SK-N-SH (cell line): ENCODE measurements around the gene MIA. TPM values are rescaled to one million over a fixed set of nuclear protein-coding genes. Genes with fewer than 3 reads are reported as not detected.
A peak's percentile ranks its signal among the peaks of the same experiment; 100 is the strongest.

Experiments used
- CTCF ChIA-PET: fragments of 300-600, 350-600 bp; formaldehyde crosslinking; extraction: SDS; loops from one replicate; lab custom pipeline; 2021; lab: Yijun Ruan, JAX
- POLR2A ChIA-PET: fragments of 350-600 bp; sonication (Branson Sonifier 250); formaldehyde crosslinking; extraction: SDS; loops from one replicate; lab custom pipeline; 2020; ENCODE audit warnings: antibody characterized with exemption, inconsistent platforms; lab: Yijun Ruan, JAX
- DNase-seq: peaks from one replicate; pipeline ENCODE4 v3.0.0; 2012
- H2AFZ ChIP-seq: fragments of 200-600 bp; sonication (generic); 2 replicates; pipeline ENCODE4 v1.8.1; 2016; ENCODE audit warnings: antibody characterized with exemption, mild to moderate bottlenecking, low read depth
- H3F3A ChIP-seq: fragments of 200-600 bp; sonication (generic); replicated peaks from 2 replicates; pipeline ENCODE3; 2016; ENCODE audit warnings: antibody characterized with exemption, mild to moderate bottlenecking; ENCODE audit not compliant: insufficient read depth
- H3K27ac ChIP-seq, 2 experiments: fragments of 200-500 bp in 1 of 2; fragments of 200-600 bp in 1 of 2; sonication (Bioruptor generic) in 1 of 2; sonication (generic), shearing (Covaris generic) in 1 of 2; 2 replicates each; pipeline versions ENCODE4 v1.5.1 to v1.6.1; 2014 to 2016; ENCODE audit warnings: low read depth in 2 of 2, inconsistent platforms in 1 of 2, low read length in 1 of 2, mild to moderate bottlenecking in 1 of 2, mixed read lengths in 1 of 2
- H3K27me3 ChIP-seq: fragments of 200-600 bp; sonication (generic), shearing (Covaris generic); 2 replicates; pipeline ENCODE4 v1.6.1; 2016; ENCODE audit warnings: mixed run types; ENCODE audit not compliant: insufficient read depth
- H3K36me3 ChIP-seq, 2 experiments: fragments of 200-500 bp in 1 of 2; fragments of 200-600 bp in 1 of 2; sonication (Bioruptor generic) in 1 of 2; sonication (generic) in 1 of 2; replicated peaks in 1 of 2; 2 replicates each; pipeline versions ENCODE3 to v1.5.1; 2014 to 2016; ENCODE audit warnings: low read length in 1 of 2, mild to moderate bottlenecking in 1 of 2; ENCODE audit not compliant: insufficient read depth in 2 of 2, control insufficient read depth in 1 of 2
- H3K4me1 ChIP-seq, 2 experiments: fragments of 200-500 bp in 1 of 2; fragments of 200-600 bp in 1 of 2; sonication (Bioruptor generic) in 1 of 2; sonication (generic), shearing (Covaris generic) in 1 of 2; 2 replicates each; pipeline versions ENCODE4 v1.5.1 to v1.6.1; 2014 to 2016; ENCODE audit warnings: low read depth in 1 of 2, low read length in 1 of 2, mixed run types in 1 of 2; ENCODE audit not compliant: insufficient read depth in 2 of 2, control insufficient read depth in 1 of 2
- H3K4me2 ChIP-seq: fragments of 200-600 bp; sonication (generic), shearing (Covaris generic); 2 replicates; pipeline ENCODE4 v1.6.1; 2017; ENCODE audit warnings: mixed run types
- H3K4me3 ChIP-seq, 2 experiments: fragments of 200-500 bp in 1 of 2; fragments of 200-600 bp in 1 of 2; sonication (Bioruptor generic) in 1 of 2; sonication (generic), shearing (Covaris generic) in 1 of 2; 2 replicates each; pipeline versions ENCODE4 v1.5.1 to v1.8.1; 2014 to 2016; ENCODE audit warnings: low read depth in 2 of 2, inconsistent platforms in 1 of 2, low read length in 1 of 2, mild to moderate bottlenecking in 1 of 2, mixed read lengths in 1 of 2, moderate library complexity in 1 of 2
- H3K79me2 ChIP-seq: fragments of 200-600 bp; sonication (generic); 2 replicates; pipeline ENCODE4 v1.8.1; 2017; ENCODE audit warnings: mild to moderate bottlenecking; ENCODE audit not compliant: insufficient read depth
- H3K9ac ChIP-seq: fragments of 200-600 bp; sonication (generic); 2 replicates; pipeline ENCODE4 v1.6.1; 2017; ENCODE audit warnings: mixed run types
- H3K9me2 ChIP-seq: fragments of 200-600 bp; sonication (generic); 2 replicates; pipeline ENCODE4 v1.6.1; 2017; ENCODE audit warnings: mixed run types
- H3K9me3 ChIP-seq: fragments of 200-600 bp; sonication (generic); 2 replicates; pipeline ENCODE4 v1.6.1; 2017; ENCODE audit warnings: mixed run types, mild to moderate bottlenecking, moderate library complexity
- H4K20me1 ChIP-seq: fragments of 200-600 bp; sonication (generic); 2 replicates; pipeline ENCODE4 v1.6.1; 2017; ENCODE audit warnings: mild to moderate bottlenecking, mixed run types; ENCODE audit not compliant: insufficient read depth
- CTCF ChIP-seq: fragments of 200-600 bp; sonication (generic); IDR thresholded peaks from 2 replicates; pipeline ENCODE4 v1.6.1; 2017; ENCODE audit warnings: antibody characterized with exemption, mild to moderate bottlenecking, moderate library complexity
- FOSL2 ChIP-seq: IDR thresholded peaks from 2 replicates; pipeline ENCODE4 v1.4.0; 2012; ENCODE audit warnings: low read depth, mild to moderate bottlenecking, moderate library complexity, borderline replicate concordance
- IRF3 ChIP-seq: fragments of 150-350 bp; IDR thresholded peaks from 2 replicates; pipeline ENCODE4 v1.6.1; 2016; ENCODE audit warnings: mild to moderate bottlenecking, low read depth, low read length
- MEF2A ChIP-seq: IDR thresholded peaks from 2 replicates; pipeline ENCODE4 v1.4.0; 2012; ENCODE audit warnings: low read depth, borderline replicate concordance
- NRF1 ChIP-seq: IDR thresholded peaks from 2 replicates; pipeline ENCODE4 v1.6.1; 2012; ENCODE audit warnings: low read depth, mild to moderate bottlenecking, low read length
- PBX3 ChIP-seq: IDR thresholded peaks from 2 replicates; pipeline ENCODE4; 2012
- RFX5 ChIP-seq: IDR thresholded peaks from 2 replicates; pipeline ENCODE4 v1.6.1; 2012; ENCODE audit warnings: mild to moderate bottlenecking, improper control_type of control experiment, low read length
- SMC3 ChIP-seq: IDR thresholded peaks from 2 replicates; pipeline ENCODE4 v1.6.1; 2012; ENCODE audit warnings: low read depth, low read length, improper control_type of control experiment
- USF1 ChIP-seq: IDR thresholded peaks from 2 replicates; pipeline ENCODE4 v1.4.0; 2012; ENCODE audit warnings: low read depth, borderline replicate concordance
- USF2 ChIP-seq: fragments of 150-350 bp; IDR thresholded peaks from 2 replicates; pipeline ENCODE4 v1.6.1; 2017; ENCODE audit warnings: antibody characterized with exemption, low read length, low read depth, borderline replicate concordance
- WGBS: methylation state at CpG from one replicate; pipeline ENCODE4 v1.1.6; 2017; ENCODE audit warnings: low lambda C conversion rate; 5-methylcytosine and 5-hydroxymethylcytosine counted together
- polyA plus RNA-seq, 3 experiments: library from polyadenylated mRNA; depleted of rRNA; stranded (reverse); fragments of >200 nt; gene quantifications; 2 replicates each; pipeline ENCODE4 v1.2.3, GENCODE V29; 2012

Gene MIA
- polyA plus RNA-seq, 1 of the 3 experiments (the other 2 are of a cell fraction), result not detected

GRCh38 chr19:40807147-40808020 is 32.1 kb downstream of the MIA start:
- peaks cover 21 to 55% of the 10 kb centered on the region in 2 experiments; a peak in 3 of 4 replicates for H3K4me1 ChIP-seq
- peaks cover 72% of the 10 kb centered on the region for H3K79me2 ChIP-seq
- TF ChIP-seq USF1 (no peak), CTCF (peak; percentile 41), SMC3 (no peak), RFX5 (no peak), FOSL2 (no peak)
- H3K4me2 ChIP-seq, result peak overlapping the region; percentile 75; the same call in 1 of the 2 replicates
- H3K27me3 ChIP-seq, result no peaks in the 10 kb centered on the region
- H3K9me2 ChIP-seq, result no peaks in the 10 kb centered on the region
- peaks cover 74% of the 10 kb centered on the region for H4K20me1 ChIP-seq
- ChIA-PET POLR2A (interaction anchor here (0.7 to 1.4 kb wide), 3 partner anchors 9 to 91 kb away, joined by 3 to 6 read pairs (median 4); partner anchors contain the start of genes COQ8B and EGLN2), CTCF (interaction anchor here (0.6 to 5.4 kb wide), 19 partner anchors 9 to 179 kb away, joined by 3 to 54 read pairs (median 4); partner anchors contain the start of genes ACTMAP, EGLN2, MIA and RAB4B)
- no peak overlapping the region for H2AFZ ChIP-seq
- H3K36me3 ChIP-seq, result peaks cover 27 to 45% of the 10 kb centered on the region in 2 experiments
- H3K27ac ChIP-seq, result peak overlapping the region; percentile 53 to 78; a peak in 2 of 4 replicates
- DNase-seq, result no peak
- 86% methylated on average over 13 of the region's 18 CpGs for WGBS
- H3F3A ChIP-seq, result peaks cover 18% of the 10 kb centered on the region
- H3K9me3 ChIP-seq, result no peaks in the 10 kb centered on the region
- no peak overlapping the region for H3K9ac ChIP-seq
- H3K4me3 ChIP-seq, result peak overlapping the region in 1 of 2 experiments; percentile 45; a peak in 1 of 4 replicates

- Histone ChIP-seq H3K79me2 (peaks cover 66% of the 10 kb centered on the region), H3K4me2 (no peak overlapping the region), H3K9ac (no peak overlapping the region), H4K20me1 (peaks cover 68% of the 10 kb centered on the region), H3K4me1 (peaks cover 18 to 50% of the 10 kb centered on the region in 2 experiments; a peak in 3 of 4 replicates), H3K9me3 (no peaks in the 10 kb centered on the region), H3F3A (peaks cover 22% of the 10 kb centered on the region), H3K9me2 (no peaks in the 10 kb centered on the region), H3K27ac (no peak overlapping the region; a peak in 1 of 4 replicates), H3K4me3 (no peak overlapping the region), H3K36me3 (peaks cover 24 to 41% of the 10 kb centered on the region in 2 experiments), H3K27me3 (no peaks in the 10 kb centered on the region), H2AFZ (no peak overlapping the region)
- no peak for DNase-seq
- TF ChIP-seq IRF3 (no peak), PBX3 (no peak), NRF1 (no peak), MEF2A (no peak), USF2 (no peak)
- WGBS, result 89% methylated on average over 2 of the region's 2 CpGs
- ChIA-PET POLR2A (no interaction called here), CTCF (interaction anchor here (1.5 to 5.4 kb wide), 4 partner anchors 11 to 146 kb away, joined by 3 to 54 read pairs (median 31); partner anchors contain the start of genes ACTMAP and SNRPA)
These were observed 32.7 kb downstream of the MIA start for GRCh38 chr19:40808021-40808325.
